HG02981 (cell line): Measurements from ENCODE around the gene RUNX1.

ENCODE experiments used
- ATAC-seq: cut with Tn5 transposase; IDR thresholded peaks from one replicate; pipeline ENCODE4 v1.9.1; 2021; ENCODE audit warnings: mild to moderate bottlenecking, moderate library complexity; ENCODE audit not compliant: unreplicated experiment

RUNX1 gene

DNA sequence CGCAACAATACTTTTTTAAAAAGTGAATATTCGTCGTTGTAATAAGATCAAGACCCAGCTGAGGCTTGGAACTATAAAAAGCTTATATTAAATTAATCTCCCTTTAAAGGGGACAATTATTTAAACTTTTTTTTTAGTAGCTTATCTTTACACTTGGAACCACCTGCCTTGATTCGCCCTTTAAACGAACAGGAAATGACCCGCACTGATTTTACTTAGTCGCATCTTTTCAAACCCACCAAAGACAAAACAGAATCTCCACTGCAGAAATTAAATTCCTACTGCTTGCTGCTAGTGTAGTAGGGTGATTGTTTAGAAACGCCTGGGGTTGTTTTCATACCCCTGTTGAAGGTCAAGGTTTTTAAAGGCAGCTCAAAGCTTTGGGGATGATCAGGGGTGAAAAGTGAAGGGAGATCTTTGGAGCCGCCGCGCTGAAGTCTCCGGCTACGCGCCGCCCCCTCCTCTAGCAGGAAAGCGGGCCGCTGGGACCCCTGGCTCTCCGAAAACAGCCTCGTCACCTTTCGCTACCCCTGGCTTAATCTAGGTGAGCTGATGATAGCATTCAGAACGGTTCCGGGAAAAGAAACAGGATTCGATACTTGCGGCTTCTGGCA is 163.4 kb downstream of the RUNX1 start:
- ATAC-seq, result no peak

DNA sequence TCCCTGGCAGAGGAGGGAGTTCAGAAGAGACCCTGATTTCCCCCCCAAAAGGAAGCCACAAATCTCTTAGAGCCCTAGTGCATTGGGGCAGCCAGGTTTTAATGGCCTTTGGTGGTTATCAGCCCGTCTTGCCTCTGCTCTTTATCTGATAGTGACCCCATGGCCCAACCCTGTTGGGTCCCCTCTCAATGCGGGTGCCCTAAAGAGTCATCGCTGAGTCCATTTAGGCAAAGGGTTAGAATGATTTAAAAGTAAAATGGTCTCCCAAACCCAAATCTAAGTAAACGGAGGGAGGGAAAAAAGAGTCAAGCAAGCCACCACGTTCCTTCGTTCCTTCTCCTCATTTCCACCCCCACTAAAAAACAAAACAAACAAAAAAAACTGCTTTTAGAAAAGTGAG is 164.0 kb downstream of the RUNX1 start:
- ATAC-seq, result no peak

DNA sequence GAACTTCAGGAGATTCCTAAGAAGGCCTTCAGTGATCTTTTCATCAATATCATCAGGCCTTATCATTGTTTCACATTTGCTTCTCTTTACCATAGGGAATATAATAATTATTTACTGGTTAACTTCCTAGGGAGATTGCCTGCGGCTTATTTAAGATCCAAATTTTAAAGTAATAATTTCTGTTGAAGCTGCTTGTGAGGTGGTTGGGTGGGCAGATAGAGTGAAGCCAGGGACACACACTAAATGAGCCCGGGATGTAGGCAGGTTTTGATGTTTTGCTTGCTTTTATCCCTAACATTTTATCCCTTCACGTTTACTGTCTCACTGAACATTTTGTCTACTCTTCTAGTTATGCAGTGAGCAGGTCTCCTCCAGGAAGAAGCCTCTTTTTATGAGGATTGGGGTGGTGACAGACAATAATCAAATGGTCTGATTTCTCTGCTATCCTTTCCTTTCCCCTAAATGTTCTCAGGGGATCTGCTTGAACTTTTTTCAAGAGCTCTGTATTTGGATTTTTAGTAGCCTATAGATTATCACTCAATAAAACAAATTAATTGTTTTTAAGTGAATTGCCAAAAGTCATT is 164.7 kb downstream of the RUNX1 start:
- no peak for ATAC-seq

DNA sequence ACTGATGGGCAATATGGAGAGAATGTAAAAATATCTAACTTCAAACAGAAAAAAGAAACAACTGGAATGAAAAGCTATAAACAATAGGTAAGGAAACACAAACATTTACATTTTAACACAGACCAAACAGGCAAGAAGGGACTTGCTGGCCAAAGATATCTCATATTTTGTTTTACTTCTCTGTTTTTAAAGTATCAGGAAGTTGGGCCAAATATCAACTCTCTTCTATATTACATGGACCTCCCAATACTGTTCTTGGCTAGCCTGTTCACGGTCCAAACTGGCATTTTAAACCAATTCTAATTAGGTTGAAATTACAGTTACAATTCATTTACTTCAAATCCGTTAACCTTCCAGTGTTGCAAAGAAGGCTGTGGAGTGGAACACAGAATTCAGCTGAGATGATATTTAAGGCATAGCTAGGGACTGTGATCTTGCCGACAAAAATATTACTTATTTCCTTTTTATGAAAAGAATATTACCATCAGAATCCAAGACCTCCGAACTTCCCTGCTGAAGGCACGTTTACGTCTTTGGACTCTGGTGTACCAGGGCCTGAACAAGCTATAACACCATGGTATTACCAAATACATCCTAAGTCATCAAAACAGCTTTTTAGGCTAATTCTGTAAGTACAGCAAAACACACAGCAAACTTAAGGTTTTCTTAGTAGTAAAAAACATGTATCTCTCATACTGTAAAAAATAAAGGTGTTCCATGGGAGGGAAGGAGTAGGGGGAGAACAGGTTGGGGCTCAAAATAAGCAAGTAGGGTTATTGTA is 165.4 kb downstream of the RUNX1 start:
- ATAC-seq, result no peak

DNA sequence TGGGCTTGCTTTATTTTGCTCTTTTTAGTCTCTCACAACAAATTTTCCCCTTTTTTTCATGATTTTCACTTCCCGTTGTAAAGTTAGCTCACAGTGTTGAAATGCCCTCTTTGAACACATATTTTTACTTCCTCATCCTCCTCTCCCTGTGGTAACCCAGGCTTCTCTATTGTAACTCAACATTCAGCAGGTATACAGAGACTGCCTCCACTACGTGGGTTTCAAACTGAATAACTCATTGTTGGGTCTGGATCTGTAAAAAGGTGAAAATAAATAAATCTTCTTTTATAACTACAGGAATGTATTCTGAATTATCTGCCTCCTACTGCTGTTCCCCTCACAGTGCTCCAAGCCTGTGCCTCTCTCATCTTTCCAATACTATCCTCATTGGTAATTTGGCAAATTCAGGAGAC is 166.4 kb downstream of the RUNX1 start:
- ATAC-seq, result no peak

DNA sequence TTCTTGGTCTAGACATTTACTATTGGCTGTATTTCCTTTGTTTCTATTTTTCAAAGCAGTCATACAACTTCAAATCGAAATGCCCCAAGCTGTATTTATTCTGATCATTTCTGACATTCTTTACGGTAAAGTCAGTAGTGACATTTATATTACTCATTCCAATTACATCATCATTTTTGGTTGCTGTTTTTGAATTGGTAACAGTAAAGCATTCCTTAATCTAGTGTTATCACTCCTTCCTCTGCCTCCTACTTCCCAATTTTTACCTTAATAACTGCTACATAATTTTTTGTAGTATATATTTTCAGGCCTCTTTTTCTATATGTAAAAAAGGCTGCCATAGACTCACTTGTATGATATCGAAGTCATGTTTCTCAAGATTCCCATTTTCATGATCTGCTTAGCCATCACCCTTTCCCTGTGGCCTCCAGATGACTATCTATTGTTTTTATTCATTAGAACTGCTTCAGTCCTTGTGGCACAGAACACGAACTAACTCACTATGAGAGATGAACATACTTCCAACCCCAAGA is 167.2 kb downstream of the RUNX1 start:
- no peak for ATAC-seq

DNA sequence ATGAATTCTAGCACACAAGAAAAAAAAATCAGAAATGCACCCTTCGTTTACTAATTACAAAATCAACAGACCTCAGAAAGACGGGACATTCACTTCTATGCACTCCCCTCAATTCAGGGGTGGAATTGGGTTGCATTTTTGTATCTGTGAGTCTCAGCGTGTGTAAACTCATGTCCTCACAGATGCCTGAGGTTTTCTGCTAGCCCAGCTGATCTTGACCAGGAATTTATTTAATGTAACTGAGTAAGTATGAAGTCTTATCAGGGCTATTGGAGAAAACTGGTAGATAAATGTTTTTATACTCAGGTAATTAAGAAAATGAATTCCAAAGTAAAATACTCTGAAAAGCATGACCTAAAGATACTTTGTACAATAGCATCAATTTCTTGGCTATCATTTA is 167.7 kb downstream of the RUNX1 start:
- no peak for ATAC-seq

DNA sequence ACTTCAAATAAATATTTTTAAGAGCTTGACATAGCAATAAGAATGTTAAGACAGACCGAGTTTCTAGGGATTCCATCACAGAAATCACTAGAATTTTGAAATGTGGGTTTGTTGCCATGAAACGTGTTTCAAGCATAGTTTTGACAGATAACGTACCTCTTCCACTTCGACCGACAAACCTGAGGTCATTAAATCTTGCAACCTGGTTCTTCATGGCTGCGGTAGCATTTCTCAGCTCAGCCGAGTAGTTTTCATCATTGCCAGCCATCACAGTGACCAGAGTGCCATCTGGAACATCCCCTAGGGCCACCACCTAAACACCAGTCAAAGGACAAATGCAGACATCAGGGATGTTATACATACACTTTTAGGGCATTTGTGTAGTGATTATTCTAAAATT is 168.7 kb downstream of the RUNX1 start:
- ATAC-seq, result no peak

DNA sequence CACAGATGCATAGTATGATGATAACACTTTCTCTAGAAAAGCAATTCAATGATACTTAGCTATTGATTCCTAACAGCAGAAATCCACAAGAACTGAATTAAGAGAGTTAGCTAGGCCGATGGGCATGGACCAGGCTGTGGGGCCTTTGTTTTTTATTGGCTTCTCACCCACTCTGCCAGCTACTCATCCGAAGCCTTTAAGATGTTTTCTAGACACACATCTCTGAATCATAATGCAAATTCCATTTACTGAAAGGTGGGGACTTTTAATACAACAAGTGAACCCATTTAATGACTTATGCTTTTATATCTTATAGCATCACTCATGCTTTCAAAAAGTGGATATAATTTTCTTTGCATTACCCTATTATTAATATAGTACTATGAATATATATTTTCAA is 170.2 kb downstream of the RUNX1 start:
- no peak for ATAC-seq

DNA sequence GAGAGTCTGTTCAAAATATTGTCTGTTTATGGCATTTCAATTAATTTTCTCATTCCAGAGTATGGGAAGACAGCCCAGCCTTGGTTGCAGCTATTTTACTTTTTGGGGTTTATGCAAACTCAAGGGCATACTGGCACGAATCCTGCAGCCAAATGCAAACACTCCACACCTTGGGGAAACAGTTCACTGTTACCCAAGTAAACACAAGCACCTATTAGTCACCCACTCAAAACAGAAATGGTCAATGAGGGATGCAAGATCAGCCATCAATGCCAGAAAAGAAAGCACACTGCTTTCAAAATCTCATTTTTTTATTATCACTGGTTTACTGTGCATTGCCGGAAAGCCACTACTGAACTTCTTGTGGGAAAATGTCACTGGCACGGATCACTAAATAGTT is 170.6 kb downstream of the RUNX1 start:
- no peak for ATAC-seq

DNA sequence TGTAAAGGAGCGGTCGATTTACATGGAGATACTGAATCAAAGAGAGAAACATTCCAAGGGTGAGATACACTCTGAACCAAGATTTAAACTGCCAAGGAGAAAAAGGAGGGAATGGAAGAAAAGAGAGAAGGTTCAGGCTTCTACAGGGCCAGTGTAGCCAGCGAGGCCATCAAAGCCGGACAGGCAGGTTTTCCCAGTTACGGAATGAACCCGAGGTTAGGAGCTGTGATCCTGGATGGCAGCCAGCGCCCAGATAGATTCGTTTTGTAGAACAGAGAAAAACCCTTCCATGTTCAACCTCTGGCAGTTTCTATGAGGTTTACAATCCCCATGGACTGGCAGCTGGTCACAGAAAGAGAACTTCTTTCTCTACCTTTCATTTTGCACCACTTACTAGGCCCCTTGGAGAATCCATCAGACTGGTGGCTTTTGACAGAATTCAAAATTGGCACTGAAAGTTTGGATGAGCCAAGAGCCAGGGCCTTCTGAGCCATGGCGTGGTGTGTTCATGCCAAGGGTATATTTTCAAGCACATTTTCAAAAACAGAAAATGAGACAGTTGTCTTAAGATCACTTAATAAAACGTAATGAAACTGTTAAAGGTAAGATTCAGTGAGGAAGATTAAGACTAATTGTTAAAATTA is 171.5 kb downstream of the RUNX1 start:
- ATAC-seq, result no peak

DNA sequence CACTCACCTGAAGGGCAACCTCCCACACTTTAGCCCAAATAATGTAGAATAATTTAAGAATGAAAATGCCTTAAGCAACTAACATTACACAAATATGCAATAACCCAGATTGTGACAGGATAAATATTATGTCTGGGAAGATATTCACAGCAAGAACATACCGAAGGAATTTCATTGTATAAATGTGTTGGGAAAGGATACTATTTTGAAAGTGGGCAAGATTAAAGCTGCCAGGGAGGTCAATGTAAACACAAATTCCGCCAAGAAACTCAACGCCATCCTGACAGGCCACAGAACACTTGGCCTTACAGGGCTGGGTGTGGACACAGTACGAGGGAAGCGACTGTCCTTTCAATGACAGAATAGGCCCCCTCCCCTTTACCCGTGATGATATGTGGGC is 173.3 kb downstream of the RUNX1 start:
- no peak for ATAC-seq

DNA sequence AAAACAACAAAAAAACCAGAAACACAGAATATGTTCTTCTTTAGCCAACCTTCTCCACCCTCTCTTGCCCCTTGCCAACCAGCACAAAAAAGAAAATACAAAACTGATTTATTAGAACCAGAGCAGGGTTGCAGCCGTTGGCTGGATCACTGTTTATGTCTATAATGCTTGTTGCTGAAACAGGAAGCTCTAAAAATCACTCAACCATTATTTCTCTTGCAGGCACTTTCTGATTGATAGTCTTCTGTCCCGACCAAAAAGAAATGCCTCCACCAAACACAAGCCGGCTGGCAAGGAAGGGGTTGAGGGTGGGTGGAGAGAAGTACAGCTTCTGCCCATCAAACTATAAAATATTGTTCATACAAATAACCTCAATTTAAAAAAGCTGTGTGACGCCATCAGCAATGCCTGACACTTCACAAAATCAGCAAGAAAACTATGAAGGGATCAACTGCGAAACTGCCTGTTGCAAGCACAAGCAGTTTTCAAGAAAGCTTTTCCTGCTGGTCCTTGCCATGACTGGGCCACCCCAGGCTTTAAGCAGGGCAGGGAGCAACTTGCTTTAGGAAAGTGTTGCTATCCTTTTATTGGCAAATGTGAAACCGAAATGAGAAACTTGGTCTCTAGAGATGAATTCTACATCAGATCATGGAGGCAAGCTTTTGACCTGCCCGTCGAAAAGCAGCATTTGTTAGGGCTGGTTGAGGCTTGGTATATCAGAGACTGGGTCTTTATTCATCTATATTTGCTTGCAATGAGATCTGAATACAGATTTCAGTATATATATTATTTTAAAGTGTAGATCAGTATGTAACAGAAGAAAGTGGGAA is 174.2 kb downstream of the RUNX1 start:
- ATAC-seq, result peak; percentile 70

DNA sequence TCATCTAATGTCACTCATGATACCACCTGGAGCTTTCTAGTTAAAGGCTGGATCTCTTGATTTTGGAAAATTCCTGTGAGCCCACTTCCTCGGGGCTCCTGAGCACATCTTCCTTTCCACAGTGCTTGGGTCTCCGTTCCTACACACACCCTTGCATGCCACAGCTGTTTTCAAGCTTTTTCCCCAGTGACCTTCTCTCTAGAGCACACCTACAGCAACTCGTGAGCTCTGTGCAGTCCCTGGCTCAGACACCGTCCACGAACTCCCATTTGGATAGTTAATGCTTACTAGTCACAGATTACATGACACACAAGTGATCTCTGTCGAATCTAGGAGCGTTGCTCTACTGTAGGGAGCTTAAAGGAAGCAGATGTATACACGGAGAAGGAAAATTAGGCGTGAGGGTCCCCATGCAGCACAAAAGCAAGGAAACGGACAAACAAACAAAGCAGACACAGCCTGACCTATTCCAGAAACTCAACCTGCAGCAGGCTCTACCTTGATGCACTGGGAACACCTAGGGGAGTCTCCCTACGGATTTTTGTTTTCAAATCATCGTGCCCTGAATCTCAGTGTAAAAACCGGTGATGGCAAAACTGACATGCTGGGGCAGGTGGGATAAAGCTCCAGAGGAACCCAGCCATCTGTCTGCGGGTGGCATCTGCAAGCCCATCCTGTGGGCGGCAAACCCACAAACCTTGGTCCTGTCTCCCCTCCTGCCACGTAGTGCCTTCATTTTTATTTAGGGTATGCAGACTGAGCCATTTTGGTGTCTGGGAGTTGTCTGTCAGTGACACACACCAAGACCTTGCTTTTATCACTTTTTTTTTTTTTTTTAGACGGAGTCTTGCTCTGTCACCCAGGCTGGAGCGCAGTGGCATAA is 177.8 kb downstream of the RUNX1 start:
- ATAC-seq, result no peak

DNA sequence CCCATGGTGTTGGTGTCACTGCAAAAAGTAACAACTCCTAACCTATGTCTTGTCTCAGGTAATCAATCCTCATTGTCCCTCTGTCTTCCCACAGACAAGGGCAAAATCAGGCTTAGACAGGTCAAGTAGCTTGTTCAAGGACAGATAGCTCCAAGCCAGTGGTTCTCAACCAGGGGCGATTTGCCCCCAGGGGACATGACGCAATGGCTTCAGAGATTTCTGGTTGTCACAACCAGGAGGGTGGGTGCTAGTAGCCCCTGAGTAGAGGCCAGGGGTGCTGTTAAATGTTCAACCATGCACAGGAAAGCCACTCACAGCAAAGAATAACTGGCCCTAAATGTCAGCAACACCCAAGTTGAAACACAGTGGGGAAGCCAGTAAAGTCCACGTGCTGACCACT is 178.9 kb downstream of the RUNX1 start:
- ATAC-seq, result no peak

DNA sequence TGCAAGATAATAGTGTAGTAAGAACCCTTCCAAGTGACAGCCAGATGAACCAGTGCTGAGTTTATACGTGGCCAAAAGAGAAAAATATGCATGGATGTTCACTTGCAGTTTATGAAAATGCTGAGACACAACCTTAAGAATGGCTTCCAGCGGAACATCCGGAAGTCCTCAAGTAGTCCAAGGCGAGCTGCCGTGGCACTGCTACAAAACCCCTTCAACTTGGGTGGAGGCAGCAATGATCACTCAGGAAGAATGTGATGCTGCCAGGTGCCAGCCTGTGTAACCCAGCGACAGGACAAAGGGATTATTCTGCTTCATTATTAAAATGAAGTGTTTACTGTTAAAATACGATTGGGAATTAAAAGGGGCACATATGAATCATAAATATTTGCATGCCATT is 179.6 kb downstream of the RUNX1 start:
- ATAC-seq, result no peak

DNA sequence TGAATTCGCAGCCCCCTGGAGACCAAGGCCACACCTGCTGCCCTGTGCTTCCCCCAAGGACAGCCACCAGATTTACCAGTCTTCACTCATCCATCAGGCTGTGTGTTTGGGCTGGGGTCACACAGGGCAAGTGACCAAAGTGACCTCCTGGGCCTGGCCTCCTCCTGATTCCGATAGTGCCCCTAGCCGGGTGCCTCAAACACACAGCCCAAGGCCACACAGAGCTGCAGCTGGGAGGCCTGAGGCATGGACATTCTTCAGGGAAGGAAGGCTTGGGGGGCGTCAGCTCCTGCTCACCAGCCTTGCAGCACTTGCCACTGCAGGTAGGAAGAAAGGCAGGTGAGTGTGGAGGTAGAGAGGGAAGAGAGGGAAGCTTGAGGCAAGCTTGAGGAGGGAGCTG is 181.3 kb downstream of the RUNX1 start:
- ATAC-seq, result no peak

DNA sequence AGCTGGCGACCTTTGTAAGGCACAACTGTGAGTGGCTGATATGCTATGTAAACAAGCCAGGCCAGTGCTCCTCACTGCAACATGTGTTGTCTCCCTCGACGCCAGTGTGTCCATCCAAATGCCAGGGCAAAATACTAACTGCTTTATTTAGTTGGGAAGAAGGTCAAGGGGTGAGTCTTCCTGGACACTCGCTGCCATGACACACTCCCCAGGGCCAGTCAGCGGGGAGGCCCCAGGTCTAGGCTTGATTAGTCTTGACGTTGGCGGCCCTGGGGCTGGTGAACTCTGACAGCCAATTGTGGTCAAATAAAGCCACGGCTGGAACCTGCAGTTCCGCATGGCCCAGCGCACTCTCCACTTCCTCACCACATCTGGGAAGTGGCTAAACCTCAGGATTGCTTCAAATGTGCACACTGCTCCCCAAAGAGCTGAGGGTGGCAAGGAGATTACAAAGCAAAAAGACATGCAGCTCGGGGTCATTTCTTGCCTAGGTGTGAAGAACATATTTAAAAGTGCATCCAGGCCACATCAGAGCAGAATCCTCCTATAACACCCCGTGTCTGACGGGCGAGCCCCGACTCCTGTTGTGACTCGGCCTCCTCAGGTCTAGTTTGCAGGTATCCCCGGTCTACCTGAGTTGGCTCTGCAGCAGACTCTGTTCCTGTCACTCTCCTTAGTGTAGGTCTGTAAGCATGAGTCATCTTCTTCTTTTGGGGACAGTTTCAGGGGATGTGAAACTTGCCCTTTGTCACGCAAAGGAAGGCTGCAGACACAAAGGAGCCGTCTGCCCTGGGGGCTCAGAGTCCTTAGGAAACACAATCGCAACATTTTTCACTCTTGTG is 183.5 kb downstream of the RUNX1 start:
- peak; percentile 84 for ATAC-seq
